CD4-positive, alpha-beta T cell (primary cell): ENCODE data around the gene ZDHHC6. TPM values are rescaled to one million over a fixed set of nuclear protein-coding genes. Genes with fewer than 3 reads are reported as not detected.

Experiments used
- ATAC-seq: fragments of 200-7000 bp; cut with Tn5 transposase; one replicate; pipeline ENCODE4 v1.10.0; 2022; ENCODE audit warnings: mild to moderate bottlenecking; ENCODE audit not compliant: poor library complexity
- CTCF ChIA-PET: fragments of 350-600 bp; sonication (Branson Sonifier 250); formaldehyde crosslinking; loops from one replicate; lab custom pipeline; 2021; ENCODE audit warnings: antibody characterized with exemption, inconsistent platforms; lab: Charles Lee
- POLR2A ChIA-PET: fragments of 350-600 bp; sonication (Branson Sonifier 250); formaldehyde crosslinking; loops from one replicate; lab custom pipeline; 2021; ENCODE audit warnings: antibody characterized with exemption, inconsistent platforms; lab: Charles Lee
- DNase-seq, 14 experiments: peaks; one replicate each; pipeline ENCODE4 v3.0.0-alpha.2; 2013 to 2020; ENCODE audit warnings: mixed read lengths in 2 of 14
- H3K27ac ChIP-seq, 2 donors: one replicate each; pipeline versions ENCODE4 v1.5.1 to v1.7.0; 2013; ENCODE audit warnings: low read length in 2 of 2, low read depth in 1 of 2, mild to moderate bottlenecking in 1 of 2
- H3K27me3 ChIP-seq, 2 experiments: 1 replicate in 1 of 2; 2 replicates in 1 of 2; pipeline versions ENCODE4 v1.6.1 to v1.7.0; 2013; ENCODE audit warnings: low read length in 2 of 2, control low read depth in 1 of 2, mild to moderate bottlenecking in 1 of 2, moderate library complexity in 1 of 2; ENCODE audit not compliant: insufficient read depth in 2 of 2, control insufficient read depth in 1 of 2
- H3K36me3 ChIP-seq: one replicate; pipeline ENCODE4 v1.6.1; 2013; ENCODE audit warnings: low read length, control low read depth; ENCODE audit not compliant: insufficient read depth
- H3K4me1 ChIP-seq: one replicate; pipeline ENCODE4 v1.6.1; 2013; ENCODE audit warnings: low read length, control low read depth; ENCODE audit not compliant: insufficient read depth
- H3K4me3 ChIP-seq: one replicate; pipeline ENCODE4 v1.5.1; 2013; ENCODE audit warnings: mild to moderate bottlenecking, low read length, moderate library complexity
- H3K9me3 ChIP-seq, 2 experiments: 1 replicate in 1 of 2; 2 replicates in 1 of 2; pipeline versions ENCODE4 v1.6.1 to v1.7.0; 2013; ENCODE audit warnings: low read length in 2 of 2, mild to moderate bottlenecking in 2 of 2, control low read depth in 1 of 2, moderate library complexity in 1 of 2; ENCODE audit not compliant: control insufficient read depth in 1 of 2, insufficient read depth in 1 of 2
- H3K27ac Mint-ChIP-seq: one replicate; pipeline ENCODE4 v1.8.0; 2020; ENCODE audit warnings: mixed read lengths
- H3K27me3 Mint-ChIP-seq: one replicate; pipeline ENCODE4 v1.8.0; 2021; ENCODE audit warnings: mixed read lengths
- H3K36me3 Mint-ChIP-seq: one replicate; pipeline ENCODE4 v1.8.0; 2021; ENCODE audit warnings: low read depth, mixed read lengths
- H3K4me1 Mint-ChIP-seq: one replicate; pipeline ENCODE4 v1.8.0; 2021; ENCODE audit warnings: low read depth, mixed read lengths
- H3K4me3 Mint-ChIP-seq: one replicate; pipeline ENCODE4 v1.8.0; 2020; ENCODE audit warnings: mild to moderate bottlenecking, mixed read lengths
- H3K9me3 Mint-ChIP-seq: one replicate; pipeline ENCODE4 v1.8.0; 2020; ENCODE audit warnings: mixed read lengths
- CTCF ChIP-seq: fragments of 200-600 bp; IDR thresholded peaks from one replicate; pipeline ENCODE4 v1.8.0; 2022; ENCODE audit warnings: antibody characterized with exemption, mild to moderate bottlenecking
- intact Hi-C, 2 experiments: fragments of 100-400 bp; cut with DNase I in 1 of 2; cut with micrococcal nuclease in 1 of 2; formaldehyde crosslinking; loops; one replicate each; pipeline versions ENCODE4 v1.15.1 to v1.9.0; 2023 to 2025; cut with DNase I, micrococcal nuclease
- total RNA-seq, 174 experiments: library from RNA in 2 of 174; stranded (reverse) in 2 of 174; gene quantifications; one replicate each; pipeline ENCODE4 v1.2.3 and lab custom pipeline; 2021 to 2026

ZDHHC6 gene
- total RNA-seq, 2 experiments from 2014 or later: 34.3 to 39.9 TPM

- Mint-ChIP-seq H3K27ac (peak overlapping the region; percentile 40), H3K36me3 (peaks cover 91% of the 10 kb centered on the region), H3K4me1 (no peaks in the 10 kb centered on the region), H3K9me3 (no peaks in the 10 kb centered on the region), H3K4me3 (no peak overlapping the region), H3K27me3 (no peaks in the 10 kb centered on the region)
- Histone ChIP-seq H3K36me3 (peaks cover 94% of the 10 kb centered on the region), H3K4me1 (no peaks in the 10 kb centered on the region), H3K27ac (peak overlapping the region in 1 of 2 donors; percentile 16), H3K9me3 (no peaks in the 10 kb centered on the region), H3K27me3 (no peaks in the 10 kb centered on the region), H3K4me3 (no peak overlapping the region)
- DNase-seq (no peak), ATAC-seq (no peak)
- ChIA-PET CTCF (no interaction called here), POLR2A (no interaction called here)
- intact Hi-C loops: no loop called here
- no peak for TF ChIP-seq CTCF
These were observed 17.0 kb downstream of the ZDHHC6 start for GRCh38 chr10:112429654-112430230.

GRCh38 chr10:112429147-112429546 lies 17.6 kb downstream of the ZDHHC6 start:
- Histone ChIP-seq H3K9me3 (no peaks in the 10 kb centered on the region), H3K27ac (peak overlapping the region in 1 of 2 donors; percentile 16), H3K4me3 (no peak overlapping the region), H3K36me3 (peaks cover 94% of the 10 kb centered on the region), H3K27me3 (no peaks in the 10 kb centered on the region), H3K4me1 (no peaks in the 10 kb centered on the region)
- CTCF ChIA-PET: no interaction called here
- intact Hi-C loops: no loop called here
- no peak overlapping the region for H3K4me3 Mint-ChIP-seq
- no peak for DNase-seq
- no peak for ATAC-seq
- TF ChIP-seq CTCF: no peak
- H3K9me3 Mint-ChIP-seq: no peaks in the 10 kb centered on the region
- H3K27ac Mint-ChIP-seq: peak overlapping the region; percentile 40
- POLR2A ChIA-PET: no interaction called here
- no peaks in the 10 kb centered on the region for H3K27me3 Mint-ChIP-seq
- no peaks in the 10 kb centered on the region for H3K4me1 Mint-ChIP-seq
- peaks cover 91% of the 10 kb centered on the region for H3K36me3 Mint-ChIP-seq

GRCh38 chr10:112426111-112426510 lies 20.6 kb downstream of the ZDHHC6 start:
- Histone ChIP-seq H3K4me1 (no peaks in the 10 kb centered on the region), H3K9me3 (no peaks in the 10 kb centered on the region), H3K27ac (no peak overlapping the region), H3K36me3 (peaks cover 89% of the 10 kb centered on the region), H3K27me3 (no peaks in the 10 kb centered on the region), H3K4me3 (no peak overlapping the region)
- ChIA-PET POLR2A (no interaction called here), CTCF (interaction anchor here (1.2 kb wide), 1 partner anchor 9 kb away, joined by 3 read pairs; no protein-coding TSS in a partner anchor)
- Mint-ChIP-seq H3K27me3 (no peaks in the 10 kb centered on the region), H3K4me1 (no peaks in the 10 kb centered on the region), H3K36me3 (peaks cover 89% of the 10 kb centered on the region), H3K27ac (peak overlapping the region; percentile 25), H3K9me3 (no peaks in the 10 kb centered on the region), H3K4me3 (no peak overlapping the region)
- intact Hi-C loops: no loop called here
- TF ChIP-seq CTCF: no peak
- ATAC-seq (no peak), DNase-seq (no peak)
